GM19438 (cell line): Measurements from ENCODE around the gene ATF1.
"Not testable (repeated sequence)": the region's sequence is repeated elsewhere in the genome, so short reads cannot be mapped to it uniquely, and the experiment has no call there.

Source experiments
- ATAC-seq: cut with Tn5 transposase; IDR thresholded peaks from one replicate; pipeline ENCODE4 v1.9.1; 2021; ENCODE audit warnings: low read depth; ENCODE audit not compliant: unreplicated experiment

Gene ATF1

DNA sequence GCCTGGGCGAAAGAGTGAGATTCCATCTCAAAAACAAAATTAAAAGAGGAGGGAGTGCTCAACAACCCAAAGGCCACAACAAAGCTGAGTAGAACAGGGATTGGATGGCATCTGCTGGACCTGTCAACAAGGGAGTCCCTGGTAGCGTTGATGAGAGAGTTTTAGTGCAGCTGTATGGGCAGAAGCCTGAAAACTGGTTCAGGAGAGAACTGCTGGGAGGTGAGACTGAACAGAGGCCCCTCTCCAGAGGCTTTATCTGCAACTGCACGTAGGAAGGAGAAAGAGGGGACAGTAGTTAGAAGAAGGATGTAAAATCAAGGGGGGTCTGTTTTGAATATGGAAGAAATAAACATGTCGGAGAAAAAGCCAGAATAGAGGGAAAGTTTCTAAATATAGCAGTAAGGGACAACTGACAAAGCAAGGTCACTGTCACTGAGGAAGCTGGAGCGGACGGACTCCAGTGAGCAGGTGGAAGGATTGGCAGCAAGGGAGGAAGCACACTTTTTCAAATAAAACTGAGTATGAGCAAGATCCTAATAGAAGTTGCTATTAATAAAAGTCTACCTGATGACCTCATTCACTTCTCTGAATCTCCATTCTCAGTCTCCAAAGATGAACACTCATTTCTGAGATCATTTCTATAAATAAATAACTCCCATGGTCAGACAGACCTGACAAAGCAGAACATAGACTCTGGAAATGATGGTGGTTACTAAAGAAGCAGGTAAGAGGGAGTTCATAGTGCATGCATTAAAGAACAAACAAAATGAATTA lies 11.8 kb upstream of the ATF1 start:
- ATAC-seq = no peak

DNA sequence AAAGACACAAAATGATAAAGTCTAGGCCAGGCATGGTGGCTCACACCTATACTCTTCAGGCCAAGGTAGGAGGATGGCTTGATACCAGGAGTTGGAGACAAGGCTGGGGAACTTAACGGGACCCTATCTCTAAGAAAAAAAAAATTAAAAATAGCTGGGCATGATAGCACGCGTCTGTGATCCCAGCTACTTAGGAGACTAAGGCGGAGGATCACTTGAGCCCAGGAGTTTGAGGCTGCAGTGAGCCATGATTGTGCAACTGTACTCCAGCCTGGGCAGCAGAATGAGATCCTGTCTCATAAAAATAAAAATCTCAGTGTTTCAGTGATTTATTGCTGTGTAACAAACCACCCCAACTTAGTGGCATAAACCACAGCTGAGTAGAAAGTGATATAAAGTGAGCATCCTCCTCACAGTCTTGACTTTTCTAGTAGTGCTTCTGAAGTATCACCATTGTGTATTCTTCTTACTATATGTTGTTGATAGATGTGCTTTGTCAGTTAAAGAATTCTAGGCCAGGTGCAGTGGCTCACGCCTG lies 10.6 kb upstream of the ATF1 start:
- ATAC-seq = no peak

DNA sequence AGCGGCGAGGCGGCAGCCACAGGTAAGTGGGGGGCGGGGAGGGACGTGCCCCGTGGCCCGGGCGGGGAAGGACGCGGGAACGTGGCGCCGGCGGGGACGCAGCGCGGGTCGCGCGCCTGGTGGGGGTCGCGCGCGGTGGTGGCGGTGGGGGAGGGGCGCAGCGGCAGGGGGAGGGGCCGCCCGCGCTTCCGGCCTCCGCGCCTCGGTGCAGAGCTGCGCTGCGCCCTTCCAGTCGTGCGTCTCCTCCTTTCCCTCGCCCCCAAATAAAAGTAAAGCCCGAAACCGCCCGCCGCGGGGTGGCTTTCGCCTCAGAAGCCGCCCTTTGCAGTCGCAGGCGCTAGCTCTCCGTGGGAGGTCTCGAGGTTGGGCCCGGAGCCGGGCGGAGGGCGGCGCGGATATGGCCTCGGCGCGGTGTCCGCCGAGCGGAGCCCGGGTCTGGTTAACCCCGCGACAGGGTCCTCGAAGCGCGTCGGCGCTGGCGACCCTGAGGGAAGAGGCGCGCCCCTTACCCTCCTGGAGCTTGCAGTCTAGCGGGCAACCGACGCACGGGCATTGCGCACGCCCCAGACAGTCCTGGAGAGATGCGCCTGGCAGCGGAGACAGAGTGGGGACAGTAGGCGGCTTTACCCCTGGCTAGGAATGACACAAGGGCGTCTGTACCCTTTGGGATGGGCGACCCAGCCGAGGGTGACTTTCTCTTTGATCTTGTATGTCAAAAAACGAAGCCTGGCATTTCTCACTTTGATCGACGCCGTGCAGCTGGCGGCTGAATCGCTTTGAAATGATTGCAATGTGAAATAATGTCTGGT lies 589 bp downstream of the ATF1 start:
- peak; percentile 34 for ATAC-seq

DNA sequence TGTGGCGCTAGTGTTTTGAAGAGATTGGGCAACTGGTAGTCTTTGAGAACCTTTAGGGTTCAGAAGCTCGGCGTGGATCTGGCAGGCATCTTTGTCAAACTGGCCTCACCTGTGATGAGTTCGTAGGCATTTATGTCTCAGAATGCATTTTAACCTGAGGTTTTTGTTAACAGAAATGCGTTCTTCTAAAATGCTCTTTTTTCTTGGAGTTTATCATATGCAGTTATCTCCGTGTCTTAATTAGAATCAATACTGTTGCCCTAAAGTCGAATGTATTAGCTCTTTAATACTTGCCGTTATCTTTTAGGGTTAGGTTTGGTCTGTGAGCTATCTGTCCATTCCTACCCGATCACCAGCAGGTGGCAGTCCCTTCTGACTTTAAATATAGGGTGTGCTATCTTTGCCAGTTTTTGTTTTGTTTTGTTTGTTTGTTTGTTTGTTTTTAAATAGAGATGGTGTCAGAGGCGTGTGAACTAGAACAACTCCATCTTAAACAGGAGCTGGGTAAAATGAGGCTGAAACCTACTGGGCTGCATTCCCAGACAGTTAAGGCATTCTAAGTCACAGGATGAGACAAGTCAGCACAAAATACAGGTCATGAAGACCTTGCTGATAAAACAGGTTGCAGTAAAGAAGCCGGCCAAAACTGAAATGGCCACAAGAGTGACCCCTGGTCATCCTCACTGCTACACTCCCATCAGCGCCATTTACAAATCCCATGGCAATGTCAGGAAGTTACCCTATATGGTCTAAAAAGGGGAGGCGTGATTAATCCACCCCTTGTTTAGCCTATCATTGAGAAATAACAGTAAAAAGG lies 1.4 kb downstream of the ATF1 start:
- ATAC-seq = no peak

DNA sequence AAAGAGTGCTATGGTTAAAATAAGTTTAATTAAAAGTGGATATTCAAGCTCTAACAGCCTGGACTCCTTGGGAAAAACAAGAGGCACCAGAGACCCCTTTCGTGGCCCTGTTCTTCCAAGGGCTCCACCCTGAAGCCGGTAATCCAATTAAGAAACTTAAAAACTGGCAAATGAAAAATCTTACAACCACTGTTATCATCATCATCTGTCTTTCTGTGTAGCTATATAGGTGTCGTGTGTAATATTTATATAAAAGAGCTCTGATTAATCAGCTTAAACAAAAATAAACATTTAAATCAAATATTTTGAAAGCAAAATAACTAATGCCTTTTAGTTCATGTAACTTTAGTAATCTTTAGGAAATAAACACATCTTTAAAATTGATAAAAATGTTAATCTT lies 4.5 kb downstream of the ATF1 start:
- ATAC-seq = no peak

DNA sequence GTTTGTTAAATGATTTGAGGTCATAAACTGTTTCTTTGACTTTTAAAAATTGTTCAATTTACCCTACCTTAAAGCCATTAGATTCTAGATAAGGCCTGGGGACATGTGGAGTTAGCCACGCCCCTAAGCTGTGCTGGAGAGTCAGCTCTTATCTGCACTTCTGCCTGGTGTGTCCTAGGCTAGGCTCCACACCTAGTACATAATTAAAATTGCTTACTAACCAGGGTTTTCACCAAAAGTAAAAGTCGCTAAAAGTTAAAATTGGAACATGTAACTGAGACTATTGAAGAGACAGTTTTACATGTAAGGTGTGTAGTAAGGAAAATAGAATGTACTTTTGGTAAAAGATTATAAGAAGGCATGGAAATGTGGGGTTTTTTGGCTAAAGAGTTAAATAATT lies 4.9 kb downstream of the ATF1 start:
- not testable (repeated sequence) for ATAC-seq

DNA sequence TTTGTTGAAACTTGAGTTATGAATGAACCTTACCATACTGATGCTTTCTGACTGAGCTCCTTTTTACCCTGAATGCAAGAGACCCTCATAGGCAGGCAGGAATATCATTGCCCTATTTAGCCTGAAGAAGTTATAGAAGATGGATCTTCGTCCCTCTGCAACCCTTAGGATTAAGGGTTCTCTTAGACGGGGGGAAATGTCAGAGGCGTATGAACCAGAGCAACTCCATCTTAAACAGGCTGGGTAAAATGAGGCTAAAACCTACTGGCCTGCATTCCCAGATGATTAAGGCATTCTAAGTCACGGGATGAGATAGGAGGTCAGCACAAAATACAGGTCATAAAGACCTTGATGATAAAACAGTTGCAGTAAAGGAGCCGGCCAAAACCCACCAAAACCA lies 7.5 kb downstream of the ATF1 start:
- no peak for ATAC-seq

DNA sequence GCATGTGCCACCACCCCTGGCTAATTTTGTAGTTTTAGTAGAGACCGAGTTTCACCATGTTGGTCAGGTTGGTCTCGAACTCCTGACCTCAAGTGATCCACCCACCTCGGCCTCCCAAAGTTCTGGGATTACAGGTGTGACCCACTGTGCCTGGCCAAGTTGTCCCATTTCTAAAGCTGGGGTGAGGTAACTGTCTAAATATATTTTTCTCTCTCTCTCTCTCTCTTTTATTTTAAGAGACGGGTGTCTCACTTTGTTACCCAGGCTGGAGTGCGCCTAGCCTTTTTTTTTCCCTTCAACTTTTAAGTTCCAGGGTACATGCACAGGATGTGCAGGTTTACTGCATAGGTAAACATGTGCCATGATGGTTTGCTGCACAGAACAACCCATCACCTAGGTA lies 8.6 kb downstream of the ATF1 start:
- no peak for ATAC-seq

DNA sequence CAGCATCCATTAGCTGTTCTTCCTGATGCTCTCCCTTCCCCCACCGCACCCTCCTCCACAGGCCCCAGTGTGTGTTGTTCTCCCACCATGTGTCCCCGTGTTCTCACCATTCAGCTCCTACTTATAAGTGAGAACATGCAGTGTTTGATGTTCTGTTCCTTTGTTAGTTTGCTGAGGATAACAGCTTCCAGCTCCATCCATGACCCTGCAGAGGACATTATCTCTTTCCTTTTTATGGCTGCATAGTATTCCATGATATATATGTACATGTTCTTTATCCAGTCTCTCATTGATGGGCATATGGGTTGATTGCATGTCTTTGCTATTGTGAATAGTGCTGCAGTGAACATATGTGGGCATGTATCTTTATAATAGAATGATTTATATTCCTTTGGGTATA lies 9.0 kb downstream of the ATF1 start:
- no peak for ATAC-seq

DNA sequence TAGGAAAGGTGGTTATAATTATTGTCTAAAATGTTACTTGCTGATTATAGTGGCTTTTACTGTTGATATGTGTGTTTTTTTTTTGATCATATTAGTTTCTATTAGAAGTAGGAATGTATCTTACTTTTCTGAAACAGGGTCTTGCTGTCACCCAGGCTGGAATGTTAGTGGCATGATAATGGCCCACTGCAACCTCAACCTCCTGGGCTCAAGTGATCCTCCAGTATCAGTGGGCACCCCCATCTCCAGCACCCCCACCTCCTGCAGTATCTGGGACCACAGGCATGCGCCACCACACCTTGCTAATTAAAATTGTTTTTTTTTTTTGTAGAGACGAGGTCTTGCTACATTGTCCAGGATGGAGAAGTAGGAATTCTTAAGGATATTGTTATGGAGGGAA lies 11.3 kb downstream of the ATF1 start:
- ATAC-seq = no peak

DNA sequence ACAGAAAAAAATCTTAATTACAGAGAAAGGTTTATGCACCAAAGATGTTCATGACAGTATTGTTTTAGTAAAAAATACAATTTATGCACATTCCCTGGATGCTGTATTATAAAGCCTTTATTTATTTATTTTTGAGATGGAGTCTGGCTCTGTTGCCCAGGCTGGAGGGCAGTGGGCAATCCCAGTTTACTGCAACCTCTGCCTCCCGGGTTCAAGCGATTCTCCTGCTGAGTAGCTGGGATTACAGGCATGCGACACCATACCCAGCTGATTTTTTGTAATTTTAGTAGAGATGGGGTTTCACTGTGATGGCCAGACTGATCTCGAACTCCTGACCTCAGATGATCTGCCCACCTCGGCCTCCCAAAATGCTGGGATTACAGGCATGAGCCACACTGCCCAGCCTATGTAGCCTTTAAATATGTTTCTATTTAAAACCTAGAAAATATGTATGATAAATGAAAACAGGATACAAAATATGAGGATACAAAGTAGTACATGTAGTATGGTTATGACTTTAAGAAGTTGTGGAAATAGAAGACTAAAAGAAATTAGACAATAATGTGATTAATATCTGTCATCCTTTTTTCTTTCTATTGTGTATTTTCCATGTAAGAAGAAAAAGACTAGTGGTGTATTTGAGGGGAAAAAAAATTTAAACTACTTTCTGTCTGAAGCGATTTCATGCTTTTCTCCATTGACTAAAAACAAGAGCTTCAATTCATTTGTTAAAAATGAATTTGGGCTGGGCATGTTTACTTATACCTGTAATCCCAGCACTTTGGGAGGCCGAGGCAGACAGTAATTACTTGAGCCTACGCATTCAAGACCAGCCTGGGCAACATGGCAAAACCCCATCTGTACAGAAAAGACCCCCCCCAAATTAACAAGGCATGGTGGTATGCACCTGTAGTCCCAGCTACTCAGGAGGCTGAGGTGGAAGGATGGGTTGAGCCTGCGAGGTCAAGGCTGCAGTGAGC lies 13.1 kb downstream of the ATF1 start:
- no peak for ATAC-seq

DNA sequence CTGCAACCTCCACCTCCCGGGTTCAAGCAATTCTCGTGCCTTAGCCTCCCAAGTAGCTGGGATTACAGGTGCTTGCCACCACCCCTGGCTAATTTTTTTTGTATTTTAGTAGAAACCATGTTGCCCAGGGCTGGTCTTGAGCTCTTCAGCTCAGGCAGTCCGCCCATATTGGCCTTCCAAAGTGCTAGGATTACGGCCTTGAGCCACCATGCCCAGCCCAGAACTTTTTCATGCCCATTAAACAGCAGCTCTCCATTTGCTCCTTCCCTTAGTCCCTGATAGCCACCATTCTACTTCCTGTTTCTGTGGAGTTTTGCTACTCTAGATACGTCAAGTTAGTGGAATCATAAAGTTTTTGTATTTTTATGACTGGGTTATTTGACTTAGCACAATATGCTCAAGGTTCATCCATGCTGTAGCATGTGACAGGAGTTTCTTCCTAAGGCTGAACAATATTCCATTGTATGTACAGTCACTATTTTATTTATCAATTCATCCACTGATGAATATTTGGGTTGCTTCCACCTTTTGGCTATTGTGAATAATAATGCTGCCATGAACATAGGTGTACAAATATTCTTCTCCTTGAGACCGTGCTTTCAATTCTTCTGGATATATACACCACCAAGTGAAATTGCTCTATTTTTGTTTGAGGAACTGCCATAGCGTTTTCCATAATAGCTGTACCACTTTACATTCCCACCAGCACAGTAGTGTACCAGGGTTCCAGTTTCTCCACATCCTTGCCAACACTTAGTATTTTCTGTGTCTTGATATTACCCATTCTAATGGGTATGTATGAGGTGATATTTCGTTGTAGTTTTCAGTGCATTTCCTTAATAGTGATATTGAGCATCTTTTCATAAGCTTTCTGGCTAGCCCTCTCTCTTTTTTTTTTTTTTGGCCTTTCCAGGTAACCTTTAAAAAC lies 15.0 kb downstream of the ATF1 start:
- no peak for ATAC-seq

DNA sequence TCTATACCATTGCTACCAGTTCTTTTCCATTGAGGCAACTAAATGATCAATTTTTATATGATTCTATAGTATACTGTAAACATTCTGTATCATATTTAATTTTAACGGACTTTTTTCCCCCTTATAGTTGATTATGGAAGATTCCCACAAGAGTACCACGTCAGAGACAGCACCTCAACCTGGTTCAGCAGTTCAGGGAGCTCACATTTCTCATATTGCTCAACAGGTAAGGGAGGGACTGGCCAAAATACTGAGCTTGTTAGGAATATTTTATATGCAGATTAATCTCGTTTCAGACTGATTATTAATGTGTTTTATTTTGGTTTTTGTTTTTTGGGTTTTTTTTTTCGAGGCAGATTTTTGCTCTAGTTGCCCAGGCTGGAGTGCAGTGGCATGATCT lies 16.1 kb downstream of the ATF1 start:
- no peak for ATAC-seq

DNA sequence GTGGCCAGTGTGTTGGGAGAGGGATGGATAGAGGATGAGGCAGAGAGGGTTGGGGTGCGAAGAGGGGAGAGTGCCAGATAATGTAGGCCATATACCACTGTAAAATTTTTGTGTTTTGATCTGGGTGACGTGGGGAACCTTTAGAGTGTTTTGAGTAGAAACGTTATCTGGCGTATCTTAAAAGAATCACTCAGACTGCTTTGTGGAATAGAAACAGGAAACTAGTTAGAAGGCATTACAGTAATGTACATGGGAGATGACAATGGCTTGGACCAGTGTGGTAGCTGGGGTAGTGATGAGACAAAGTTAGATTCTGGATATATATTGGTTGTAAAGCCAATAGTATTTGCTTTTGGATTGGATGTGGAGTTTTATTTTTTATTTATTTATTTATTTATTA lies 20.6 kb downstream of the ATF1 start:
- no peak for ATAC-seq

DNA sequence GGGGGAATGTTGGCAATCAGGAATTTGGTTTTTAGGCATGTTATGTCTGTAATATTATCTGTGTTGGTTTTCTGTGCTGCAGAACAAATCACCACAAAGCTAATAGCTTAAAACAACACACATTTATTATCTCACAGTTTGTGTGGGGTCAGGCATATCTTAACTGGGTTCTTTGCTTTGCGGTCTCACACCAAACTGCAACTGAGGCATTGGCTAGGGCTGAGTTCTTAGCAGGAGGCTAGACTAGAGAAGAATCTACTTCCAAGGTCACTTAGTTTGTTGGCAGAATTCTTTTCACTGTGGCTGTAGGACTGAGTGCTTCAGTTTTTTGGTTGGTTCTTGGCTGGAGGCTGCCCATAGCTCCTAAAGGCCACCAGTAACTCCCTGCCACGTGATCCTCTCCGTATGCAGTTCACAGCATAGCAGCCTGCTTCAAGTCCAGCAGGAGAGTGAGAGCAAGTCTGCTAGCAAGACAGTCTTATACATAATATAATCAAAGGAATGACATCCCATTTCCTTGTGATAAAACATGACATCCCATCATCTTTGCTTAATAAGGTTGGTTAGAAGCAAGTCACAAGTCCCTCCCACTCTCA lies 21.6 kb downstream of the ATF1 start:
- no peak for ATAC-seq

DNA sequence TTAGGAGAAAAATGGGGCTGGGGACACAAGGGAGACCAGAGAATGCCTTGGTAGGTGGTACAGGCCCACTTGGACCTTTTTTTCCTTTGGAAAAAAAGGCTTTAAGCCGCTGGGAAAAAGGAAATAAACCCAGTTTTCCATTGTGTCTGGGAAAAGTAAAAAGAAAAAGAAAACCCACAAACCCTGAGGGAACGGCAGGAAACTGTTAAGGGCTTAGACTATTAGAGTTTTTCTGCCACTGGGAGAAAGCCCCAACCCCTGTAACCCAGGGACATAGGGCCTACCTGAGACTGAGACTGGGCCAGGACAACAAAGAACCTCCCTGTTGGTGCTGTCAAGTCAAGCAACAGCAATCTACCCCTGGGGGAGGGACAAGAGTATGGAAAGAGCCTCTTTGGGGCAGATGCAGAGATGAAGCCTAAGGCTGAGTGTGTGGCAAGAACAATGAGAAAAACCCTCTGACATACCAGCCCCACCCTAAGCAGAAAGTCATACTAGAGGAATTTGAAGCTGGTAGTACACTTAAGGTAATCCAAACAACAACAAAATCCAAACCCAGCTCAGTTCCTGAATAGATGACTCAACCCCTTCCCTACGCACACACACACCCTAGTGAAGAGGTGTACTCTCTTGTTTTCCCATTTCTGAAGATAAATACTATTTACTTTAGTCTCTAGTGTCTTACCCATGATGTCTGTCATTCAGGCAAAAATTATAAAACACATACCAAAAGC lies 22.8 kb downstream of the ATF1 start:
- no peak for ATAC-seq

DNA sequence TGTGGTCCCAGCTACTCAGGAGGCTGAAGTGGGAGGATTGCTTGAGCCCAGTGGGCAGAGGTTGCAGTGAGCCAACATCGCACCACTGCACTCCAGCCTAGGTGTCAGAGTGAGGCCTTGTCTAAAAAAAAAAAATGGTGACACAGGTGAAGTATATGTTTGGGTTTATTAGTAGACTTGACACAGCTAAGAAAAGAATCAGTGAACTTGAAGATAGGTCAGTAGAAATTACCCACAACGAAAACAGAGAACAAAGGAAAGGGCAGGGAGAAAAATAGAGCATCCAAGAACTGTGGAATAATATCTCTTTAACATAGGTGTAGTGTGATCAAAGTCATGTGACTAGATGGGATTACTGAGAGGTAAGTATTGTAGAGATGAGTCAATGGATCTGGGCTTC lies 23.7 kb downstream of the ATF1 start:
- ATAC-seq = no peak

DNA sequence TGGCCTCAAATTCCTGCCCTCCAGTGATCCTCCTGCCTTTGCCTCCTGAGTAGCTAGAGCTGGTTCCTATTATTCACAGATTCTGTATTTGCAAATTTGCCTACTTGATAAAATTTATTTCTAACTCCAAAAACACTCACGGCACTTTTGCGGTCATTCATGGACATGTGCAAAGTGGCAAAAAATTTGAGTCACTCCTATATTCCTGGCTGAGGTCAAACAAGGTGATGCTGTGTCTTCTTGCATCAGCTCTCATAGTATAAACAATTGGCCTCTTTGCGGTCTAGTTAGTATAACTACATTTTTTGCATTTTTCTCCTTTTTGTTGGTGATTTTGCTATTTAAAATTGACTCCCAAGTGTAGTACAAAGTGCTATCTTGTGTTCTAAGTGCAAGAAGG lies 24.7 kb downstream of the ATF1 start:
- ATAC-seq = no peak
